Measurements from ENCODE around the gene ACOT12. TPM values are rescaled to one million over a fixed set of nuclear protein-coding genes. Genes with fewer than 3 reads are reported as not detected.

Gene ACOT12
- total RNA-seq, 1 donor from 2014 or later, result 0.46 TPM

- no peak for TF ChIP-seq CTCF (conservative IDR thresholded peaks at IDR 0.05)
- no peaks in the 10 kb centered on the region for H3K27me3 Mint-ChIP-seq
Measured at GRCh38 chr5:81283976-81284375, 110.0 kb downstream of the ACOT12 start.

More at GRCh38 chr5:81283976-81284375, 110.0 kb downstream of the ACOT12 start:
- no peak overlapping the region for H3K4me3 Mint-ChIP-seq
- H3K36me3 Mint-ChIP-seq, result peaks cover 15% of the 10 kb centered on the region
- no peak overlapping the region for H3K27ac Mint-ChIP-seq
- no peaks in the 10 kb centered on the region for H3K4me1 Mint-ChIP-seq (ENCODE audit: unreplicated experiment)
- H3K9me3 Mint-ChIP-seq, result no peaks in the 10 kb centered on the region
- DNase-seq (ENCODE audit: extremely low spot score, unreplicated experiment), result no peak

Other genes with a start within 250 kb of the ACOT12 start
- gene CKMT2, start 160.8 kb downstream of the ACOT12 start, total RNA-seq (ENCODE audit: low replicate concordance), result 4.3 and 10.4 TPM in 2 replicates
- 33.9 and 37.5 TPM in 2 replicates for gene ZCCHC9, start 92.5 kb downstream of the ACOT12 start, total RNA-seq (ENCODE audit: low replicate concordance)

All from type B pancreatic cell (in vitro differentiated cells).